A673 (cell line): ENCODE data around the gene SDF2L1. TPM values are rescaled to one million over a fixed set of nuclear protein-coding genes. Genes with fewer than 3 reads are reported as not detected.

Experiments used
- BruUV-seq: library from RNA; stranded (reverse); fragments of 400-500 nt; replicated peaks from 2 replicates; lab custom pipeline; 2021; lab: Mats Ljungman, UMichigan
- CTCF ChIA-PET: fragments of 300-600 bp; sonication (Branson Sonifier 250); formaldehyde crosslinking; loops from one replicate; lab custom pipeline; 2022; ENCODE audit warnings: antibody characterized with exemption; lab: Charles Lee
- POLR2A ChIA-PET: fragments of 300-600 bp; sonication (Branson Sonifier 250); formaldehyde crosslinking; loops from one replicate; lab custom pipeline; 2022; ENCODE audit warnings: antibody characterized with exemption; ENCODE audit not compliant: low non-redundant PET; lab: Charles Lee
- DNase-seq: peaks from one replicate; pipeline ENCODE4 v3.0.0-alpha.2; 2015; ENCODE audit warnings: low spot score
- H3K27ac ChIP-seq: fragments of 200-600 bp; sonication (generic); 2 replicates; pipeline ENCODE4 v1.5.1; 2016; ENCODE audit warnings: mixed run types, low read depth, mild to moderate bottlenecking, mixed read lengths, antibody characterized with exemption, low read length; ENCODE audit not compliant: poor library complexity, severe bottlenecking
- H3K27me3 ChIP-seq: fragments of 200-600 bp; sonication (generic); replicated peaks from 2 replicates; pipeline ENCODE4 v1.6.1; 2017; ENCODE audit warnings: mixed run types, low read depth, mild to moderate bottlenecking, mixed read lengths, antibody characterized with exemption, low read length; ENCODE audit not compliant: insufficient read depth, poor library complexity
- H3K36me3 ChIP-seq: fragments of 200-600 bp; sonication (generic); 2 replicates; pipeline ENCODE4 v1.6.1; 2016; ENCODE audit warnings: mixed run types, mild to moderate bottlenecking, mixed read lengths, antibody characterized with exemption, low read length; ENCODE audit not compliant: insufficient read depth, poor library complexity, severe bottlenecking
- H3K4me1 ChIP-seq: fragments of 200-600 bp; sonication (generic); 2 replicates; pipeline ENCODE4 v1.6.1; 2017; ENCODE audit warnings: mixed run types, mild to moderate bottlenecking, mixed read lengths, antibody characterized with exemption, low read length; ENCODE audit not compliant: insufficient read depth, poor library complexity, severe bottlenecking
- H3K4me3 ChIP-seq: fragments of 200-600 bp; sonication (generic); 2 replicates; pipeline ENCODE4 v1.5.1; 2016; ENCODE audit warnings: low read depth, mixed run types, mild to moderate bottlenecking, mixed read lengths, low read length; ENCODE audit not compliant: poor library complexity, severe bottlenecking
- H3K9me3 ChIP-seq: fragments of 200-600 bp; sonication (generic); 2 replicates; pipeline ENCODE4 v1.6.1; 2016; ENCODE audit warnings: mixed run types, low read depth, mild to moderate bottlenecking, mixed read lengths, antibody characterized with exemption, low read length; ENCODE audit not compliant: poor library complexity, severe bottlenecking
- EZH2 ChIP-seq: fragments of 200-600 bp; sonication (generic); IDR thresholded peaks from 2 replicates; pipeline ENCODE4 v1.6.1; 2017; ENCODE audit warnings: borderline replicate concordance, low read depth, mild to moderate bottlenecking, mixed read lengths, antibody characterized with exemption, low read length; ENCODE audit not compliant: poor library complexity, severe bottlenecking
- intact Hi-C: fragments of 100-400 bp; cut with micrococcal nuclease; formaldehyde crosslinking; loops from one replicate; pipeline ENCODE4 v1.10.0; 2022; ENCODE audit not compliant: unreplicated experiment
- total RNA-seq: library from RNA; stranded (reverse); gene quantifications from 2 replicates; pipeline ENCODE4 v1.2.3, GENCODE V29; 2021
- TF ChIP-seq, protein P1 (sequence below): fragments of 300-800, 200-600 bp; sonication (generic); conservative IDR thresholded peaks from 2 replicates; pipeline ENCODE4 v1.5.1; 2017; ENCODE audit warnings: low read depth, mild to moderate bottlenecking, antibody characterized with exemption, low read length, moderate library complexity, mixed read lengths

Gene SDF2L1
- total RNA-seq, 1 experiment from 2014 or later: 50.1 TPM

DNA sequence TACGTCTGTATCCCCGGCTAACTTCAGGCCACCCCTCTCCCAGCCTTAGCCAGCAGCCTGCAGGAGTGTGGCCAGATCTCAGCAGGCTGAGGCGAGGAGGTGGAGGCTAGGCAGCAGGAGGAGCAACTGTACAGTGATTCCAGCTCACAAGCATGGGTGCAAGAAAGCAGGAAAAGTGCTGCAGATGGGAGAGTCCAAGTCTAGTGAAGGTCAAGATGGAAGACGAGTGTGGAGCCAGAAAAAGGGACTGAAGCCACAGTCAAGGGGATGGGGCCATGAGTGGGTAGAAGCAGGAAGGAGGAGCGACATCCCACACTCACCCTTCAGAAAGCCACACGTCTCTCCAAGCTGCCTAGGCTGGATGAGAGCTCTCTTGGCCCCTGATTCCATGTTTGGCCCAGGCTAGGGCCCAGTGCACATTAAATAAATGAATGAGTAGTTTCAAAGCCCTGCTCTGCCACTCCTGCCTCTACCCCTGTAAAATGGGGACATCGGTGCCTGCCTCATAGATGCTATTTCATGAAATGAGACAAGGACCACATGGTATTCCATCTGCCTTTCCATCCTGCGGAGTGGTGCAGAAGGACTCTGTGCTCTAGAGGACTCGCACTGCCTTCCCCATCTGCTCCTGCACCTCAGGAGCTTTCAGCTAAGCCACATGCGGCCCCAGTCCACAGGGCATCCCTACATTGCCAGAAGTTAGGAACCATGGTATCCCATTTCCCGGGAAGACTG lies 15.2 kb upstream of the SDF2L1 start:
- ChIA-PET POLR2A (no interaction called here), CTCF (no interaction called here)
- peak overlapping the region; percentile 25 for H3K27ac ChIP-seq
- no TSS peak for BruUV-seq
- TF ChIP-seq EZH2: no peak
- TF ChIP-seq, protein P1, sequence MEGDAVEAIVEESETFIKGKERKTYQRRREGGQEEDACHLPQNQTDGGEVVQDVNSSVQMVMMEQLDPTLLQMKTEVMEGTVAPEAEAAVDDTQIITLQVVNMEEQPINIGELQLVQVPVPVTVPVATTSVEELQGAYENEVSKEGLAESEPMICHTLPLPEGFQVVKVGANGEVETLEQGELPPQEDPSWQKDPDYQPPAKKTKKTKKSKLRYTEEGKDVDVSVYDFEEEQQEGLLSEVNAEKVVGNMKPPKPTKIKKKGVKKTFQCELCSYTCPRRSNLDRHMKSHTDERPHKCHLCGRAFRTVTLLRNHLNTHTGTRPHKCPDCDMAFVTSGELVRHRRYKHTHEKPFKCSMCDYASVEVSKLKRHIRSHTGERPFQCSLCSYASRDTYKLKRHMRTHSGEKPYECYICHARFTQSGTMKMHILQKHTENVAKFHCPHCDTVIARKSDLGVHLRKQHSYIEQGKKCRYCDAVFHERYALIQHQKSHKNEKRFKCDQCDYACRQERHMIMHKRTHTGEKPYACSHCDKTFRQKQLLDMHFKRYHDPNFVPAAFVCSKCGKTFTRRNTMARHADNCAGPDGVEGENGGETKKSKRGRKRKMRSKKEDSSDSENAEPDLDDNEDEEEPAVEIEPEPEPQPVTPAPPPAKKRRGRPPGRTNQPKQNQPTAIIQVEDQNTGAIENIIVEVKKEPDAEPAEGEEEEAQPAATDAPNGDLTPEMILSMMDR: no peak
- intact Hi-C loops: loop anchor here (5.0 kb wide), 1 partner anchor 40 kb away; no protein-coding TSS in a partner anchor
- no peak overlapping the region for H3K4me3 ChIP-seq
- H3K27me3 ChIP-seq: no peaks in the 10 kb centered on the region
- no peaks in the 10 kb centered on the region for H3K9me3 ChIP-seq
- peaks cover 16% of the 10 kb centered on the region for H3K36me3 ChIP-seq
- DNase-seq: no peak
- peaks cover 17% of the 10 kb centered on the region for H3K4me1 ChIP-seq

DNA sequence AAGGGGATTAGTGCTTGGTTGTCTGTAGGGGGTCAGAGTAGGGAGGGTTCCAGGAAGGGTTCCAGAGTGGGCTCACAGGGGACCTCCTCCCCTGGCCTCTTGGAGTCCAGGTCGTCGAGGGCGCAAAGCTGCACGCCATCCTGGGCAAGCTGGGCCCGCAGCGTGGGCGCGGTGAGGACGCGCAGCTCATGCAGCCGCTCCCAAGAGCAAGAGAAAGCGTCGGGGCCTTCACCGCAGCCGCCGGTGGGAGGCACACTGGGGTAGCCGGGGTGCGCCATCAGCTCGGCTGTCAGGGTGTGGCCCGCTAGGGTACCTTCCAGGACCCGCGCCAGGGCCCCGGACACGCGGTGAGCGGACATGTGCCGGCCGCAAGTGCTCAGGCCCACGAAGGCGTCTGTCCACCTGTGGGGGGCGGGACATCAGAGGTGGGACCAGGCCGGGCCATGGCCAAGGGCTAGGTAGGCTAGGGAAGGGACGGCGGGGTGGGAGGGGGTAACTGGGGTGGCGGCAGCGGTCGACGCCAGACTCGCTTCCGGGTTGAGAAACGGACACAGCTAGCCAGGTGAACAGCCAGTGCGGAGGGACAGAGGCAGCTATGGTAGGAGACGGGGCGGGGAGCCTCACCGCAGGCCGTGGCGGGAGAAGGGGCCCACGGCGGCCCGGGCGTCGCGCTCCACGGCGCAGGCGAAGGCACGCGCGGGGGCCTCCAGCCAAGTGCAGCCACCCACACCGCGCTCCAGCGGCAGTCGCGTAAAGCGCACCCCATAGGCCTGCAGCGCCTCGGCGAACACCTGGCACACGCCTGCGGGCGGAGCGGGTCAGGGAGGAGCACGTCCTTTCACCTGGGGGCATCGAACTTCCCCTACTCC lies 13.5 kb upstream of the SDF2L1 start:
- TF ChIP-seq, protein P1: no peak
- TF ChIP-seq EZH2: no peak
- BruUV-seq: no TSS peak
- Histone ChIP-seq H3K27me3 (no peaks in the 10 kb centered on the region), H3K27ac (peak overlapping the region; percentile 67), H3K4me3 (peak overlapping the region; percentile 60), H3K9me3 (no peaks in the 10 kb centered on the region), H3K36me3 (peaks cover 7% of the 10 kb centered on the region), H3K4me1 (peaks cover 15% of the 10 kb centered on the region)
- intact Hi-C loops: loop anchor here (5.0 kb wide), 1 partner anchor 41 kb away; no protein-coding TSS in a partner anchor
- POLR2A ChIA-PET: no interaction called here
- CTCF ChIA-PET: interaction anchor here (1.0 to 1.4 kb wide), 3 partner anchors 14 to 18 kb away, joined by 3 to 9 read pairs (median 4); partner anchors contain the start of gene SDF2L1
- DNase-seq: no peak
